Medulla oblongata (tissue), 1 donor: ENCODE data around the gene NEURL2.

Experiments
- DNase-seq: peaks from one replicate; pipeline ENCODE4 v3.0.0-alpha.2; 2015; ENCODE audit errors: extremely low spot score

The NEURL2 gene

GRCh38 chr20:45872626-45873025, 18.4 kb downstream of the NEURL2 start:
- no peak for DNase-seq

DNA sequence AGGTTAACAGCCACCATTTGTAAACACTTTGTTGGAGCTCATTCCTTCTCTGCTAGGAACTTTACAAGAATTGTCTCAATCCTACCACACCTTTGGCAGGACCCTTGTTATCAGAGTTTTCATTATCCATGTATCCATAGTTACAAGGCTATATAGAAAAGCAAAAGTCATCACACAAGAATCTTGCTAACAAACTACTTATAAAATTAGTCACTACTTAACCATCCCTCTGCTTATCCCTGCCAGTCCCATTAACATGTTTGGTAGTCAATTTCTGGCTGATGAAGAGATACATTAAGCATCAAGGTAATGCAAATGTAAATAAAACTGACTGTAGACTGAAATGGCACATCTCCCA, 23.2 kb downstream of the NEURL2 start:
- DNase-seq = no peak

DNA sequence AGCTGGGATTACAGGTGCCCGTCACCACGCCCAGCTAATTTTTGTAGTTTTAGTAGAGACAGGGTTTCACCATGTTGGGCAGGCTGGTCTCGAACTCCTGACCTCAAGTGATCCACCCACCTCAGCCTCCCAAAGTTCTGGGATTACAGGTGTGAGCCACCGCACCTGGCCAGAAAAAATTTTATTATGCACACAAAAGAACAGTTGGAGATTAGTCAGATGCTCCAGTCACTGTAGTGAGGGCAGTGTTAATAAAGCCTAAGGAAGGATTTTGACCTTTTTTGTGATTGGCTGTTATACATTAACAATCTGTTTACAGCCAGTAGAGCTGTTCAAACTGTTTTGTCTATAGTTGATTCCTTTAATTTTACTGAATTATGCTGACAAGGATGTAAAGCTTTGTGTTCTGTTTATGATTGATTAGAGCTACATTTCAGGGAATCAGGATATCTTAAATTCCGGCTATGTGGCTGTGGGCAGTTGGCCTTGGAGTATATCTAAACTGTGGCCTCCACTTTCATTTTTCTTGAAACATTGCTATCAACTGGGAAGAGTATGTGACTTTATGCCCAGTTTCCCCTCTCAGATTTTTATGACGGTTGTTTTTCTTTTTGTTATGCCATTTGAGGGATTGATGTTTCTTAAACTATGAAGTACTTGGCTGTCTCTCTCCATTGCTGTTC, 23.7 kb downstream of the NEURL2 start:
- DNase-seq = no peak

DNA sequence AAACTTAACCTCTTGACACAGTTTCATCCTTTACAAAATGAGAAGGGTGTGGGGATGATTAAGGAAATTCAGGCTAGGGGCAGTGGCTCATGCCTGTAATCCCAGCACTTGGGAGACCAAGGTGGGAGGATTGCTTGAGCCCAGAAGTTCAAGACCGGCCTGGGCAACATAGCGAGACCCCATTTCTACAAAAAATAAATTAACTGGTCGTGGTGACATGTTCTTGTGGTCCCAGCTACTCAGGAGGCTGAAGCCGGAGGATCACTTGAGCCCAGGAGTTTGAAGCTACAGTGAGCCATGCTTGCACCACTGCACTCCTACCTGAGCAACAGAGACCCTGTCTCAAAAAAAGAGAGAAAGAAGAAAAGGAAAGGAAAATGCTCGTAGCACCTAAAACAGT, 24.6 kb downstream of the NEURL2 start:
- DNase-seq = no peak

- no peak for DNase-seq
Observed at GRCh38 chr20:45863543-45864470, 27.2 kb downstream of the NEURL2 start.

- DNase-seq = no peak
Observed at GRCh38 chr20:45861221-45862075, 29.6 kb downstream of the NEURL2 start.

GRCh38 chr20:45860560-45861220, 30.3 kb downstream of the NEURL2 start:
- DNase-seq = no peak

DNA sequence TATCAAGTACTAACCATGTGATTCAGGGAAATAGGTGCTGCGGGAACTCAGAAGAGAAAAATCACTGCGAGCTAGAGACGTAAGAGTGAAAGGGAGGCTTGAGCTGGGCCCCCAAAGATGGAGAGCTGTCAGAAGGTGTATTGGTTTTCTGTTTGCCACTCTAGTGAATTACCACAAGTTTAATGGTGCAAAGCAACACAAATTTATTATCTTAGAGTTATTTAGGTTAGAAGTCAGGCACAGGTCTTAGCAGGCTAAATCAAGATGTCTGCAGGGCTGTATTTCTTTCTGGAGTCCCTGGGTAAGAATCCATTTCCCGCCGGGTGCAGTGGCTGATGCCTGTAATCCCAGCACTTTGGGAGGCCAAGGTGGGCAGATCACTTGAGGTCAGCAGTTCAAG, 31.1 kb downstream of the NEURL2 start:
- no peak for DNase-seq

- DNase-seq = no peak
Observed at GRCh38 chr20:45857882-45858216, 33.2 kb downstream of the NEURL2 start.

DNA sequence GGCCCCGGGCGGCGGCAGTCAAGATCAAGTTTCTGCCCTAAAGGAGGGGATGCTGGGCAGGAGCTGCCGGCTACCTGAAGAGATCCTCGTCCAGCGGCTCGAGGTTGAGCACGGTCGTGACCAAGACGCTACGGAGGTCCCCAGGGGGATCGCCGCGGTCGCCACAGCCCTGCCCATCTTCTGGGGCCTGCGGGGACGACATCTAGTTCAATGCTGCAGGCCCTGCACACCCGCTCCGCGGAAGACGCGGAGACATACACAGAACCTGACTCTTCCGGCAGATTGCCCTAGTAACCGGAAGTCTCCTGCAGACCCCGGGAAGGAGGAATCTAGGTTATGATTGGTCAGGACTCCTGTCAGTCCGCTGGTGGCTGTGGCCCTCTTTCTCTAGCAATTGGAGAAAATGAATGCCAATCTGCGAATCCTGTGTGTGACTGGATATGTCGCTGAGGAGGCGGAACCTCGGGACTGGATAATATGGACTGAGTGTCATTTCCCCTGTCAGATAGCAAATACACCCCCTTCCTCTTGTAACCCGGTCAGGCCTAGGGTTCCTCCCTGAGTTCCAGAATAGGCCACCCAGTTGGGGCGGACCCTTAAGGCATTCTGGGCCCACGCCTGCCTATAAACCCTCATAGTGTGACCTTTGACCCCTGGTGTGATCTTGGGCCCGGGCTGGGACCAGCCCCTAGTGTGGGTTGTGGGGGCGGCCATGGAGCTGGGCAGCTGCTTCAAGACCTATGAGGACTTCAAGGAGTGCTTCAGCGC, 33.7 kb downstream of the NEURL2 start, which contains the start of the genes ACOT8 and ZSWIM3:
ACOT8 (minus strand) TSS at position 279 of the 768 bp plus-strand sequence; CDS start at position 202, 77 bp downstream.
ZSWIM3 (plus strand) TSS at position 501 of the 768 bp plus-strand sequence; CDS start at position 713, 212 bp downstream.
- DNase-seq = peak; percentile 100

- no peak for DNase-seq
Observed at GRCh38 chr20:45853484-45853883, 37.5 kb downstream of the NEURL2 start.

GRCh38 chr20:45852326-45852725, 38.7 kb downstream of the NEURL2 start:
- no peak for DNase-seq

GRCh38 chr20:45851501-45851900, 39.5 kb downstream of the NEURL2 start:
- no peak for DNase-seq

GRCh38 chr20:45850926-45851325, 40.1 kb downstream of the NEURL2 start:
- DNase-seq = no peak

DNA sequence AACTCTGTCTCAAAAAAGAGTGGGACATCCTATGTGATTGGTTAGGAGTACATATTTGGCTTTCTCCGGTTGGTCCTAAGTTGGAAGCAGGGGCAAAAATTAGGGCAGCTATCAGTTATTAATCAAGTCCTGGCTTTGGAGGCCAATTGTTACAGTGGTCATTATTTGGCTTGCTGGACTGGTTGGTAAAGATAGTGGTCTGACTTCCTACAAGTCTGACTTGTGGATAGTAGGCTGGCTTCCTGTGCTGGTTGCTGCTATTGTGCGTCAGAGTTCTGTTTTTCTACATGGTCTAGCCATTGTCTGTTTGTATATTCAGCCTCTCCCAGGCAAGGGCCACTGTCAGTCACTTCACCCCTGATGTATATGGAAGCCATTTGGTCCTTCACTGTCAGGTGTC, 40.8 kb downstream of the NEURL2 start:
- DNase-seq = no peak

DNA sequence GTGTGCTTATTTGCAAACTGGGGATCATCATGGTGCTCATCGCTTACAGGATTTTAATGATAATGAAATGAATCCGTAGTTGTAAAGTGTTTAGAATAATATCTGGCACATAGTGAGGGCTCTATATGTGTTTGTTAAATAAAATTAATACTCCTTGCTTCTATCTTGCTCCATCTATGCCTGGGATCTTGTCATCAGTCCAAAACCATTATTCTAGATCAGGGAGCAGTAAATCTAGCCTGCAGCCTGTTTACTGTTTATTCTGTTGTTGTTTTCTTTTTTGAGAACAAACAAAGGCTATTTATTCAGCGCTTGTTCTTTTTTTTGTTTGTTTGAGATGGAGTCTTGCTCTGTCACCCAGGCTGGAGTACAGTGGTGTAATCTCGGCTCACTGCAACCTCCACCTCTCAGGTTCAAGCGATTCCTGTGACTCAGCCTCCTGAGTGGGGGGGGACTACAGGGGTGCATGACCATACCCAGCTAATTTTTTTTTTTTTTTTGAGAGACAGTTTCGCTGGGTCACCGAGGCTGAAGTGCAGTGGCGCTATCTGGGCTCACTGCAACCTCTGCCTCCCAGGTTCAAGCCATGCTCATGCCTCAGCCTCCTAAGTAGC, 41.9 kb downstream of the NEURL2 start:
- no peak for DNase-seq

DNA sequence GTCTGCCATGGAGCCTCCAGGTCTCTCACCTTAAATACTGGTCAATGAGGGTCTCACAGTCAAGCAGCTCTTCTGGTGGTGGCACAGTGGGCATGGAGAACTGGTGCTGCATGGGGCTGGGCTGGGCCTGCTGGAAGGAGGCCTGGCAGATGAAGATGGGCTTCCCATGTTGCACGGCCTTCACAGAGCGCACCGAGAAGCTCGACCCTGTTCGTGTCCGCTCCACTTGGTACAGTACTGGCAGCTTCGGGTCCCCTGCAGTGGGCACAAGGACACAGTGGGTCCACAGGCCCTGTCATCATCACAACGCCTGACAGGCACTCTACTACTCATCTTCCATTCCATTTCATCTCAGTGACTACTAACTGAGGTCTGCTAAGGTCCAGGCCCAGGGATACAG, 42.6 kb downstream of the NEURL2 start:
- no peak for DNase-seq

- no peak for DNase-seq
Observed at GRCh38 chr20:45845452-45845851, 45.6 kb downstream of the NEURL2 start.

- no peak for DNase-seq
Observed at GRCh38 chr20:45843506-45843905, 47.5 kb downstream of the NEURL2 start.

GRCh38 chr20:45842169-45842812, 48.7 kb downstream of the NEURL2 start:
- no peak for DNase-seq
